Uterus (tissue), 4 donors: ENCODE data around the gene C14orf132. TPM values are rescaled to one million over a fixed set of nuclear protein-coding genes. Genes with fewer than 3 reads are reported as not detected.

Experiments used
- DNase-seq, 2 donors: peaks; one replicate each; pipeline ENCODE4 v3.0.0-alpha.2; 2019 to 2020
- H3K27ac ChIP-seq, 2 donors: fragments of 200-600 bp; sonication (generic); 1 replicate in 1 of 2; 2 replicates in 1 of 2; pipeline ENCODE4 v1.5.1; 2016 to 2018
- H3K27me3 ChIP-seq, 2 donors: fragments of 200-600 bp; sonication (generic); one replicate each; pipeline ENCODE4 v1.5.1; 2018 to 2019; ENCODE audit warnings: control low read depth in 1 of 2
- H3K36me3 ChIP-seq, 2 donors: fragments of 200-600 bp; sonication (generic); one replicate each; pipeline ENCODE4 v1.5.1; 2019; ENCODE audit warnings: control low read depth in 1 of 2
- H3K4me1 ChIP-seq, 2 donors: fragments of 200-600 bp; sonication (generic); one replicate each; pipeline ENCODE4 v1.5.1; 2018 to 2019; ENCODE audit warnings: control low read depth in 1 of 2
- H3K4me3 ChIP-seq, 2 donors: fragments of 200-600 bp; sonication (generic); 1 replicate in 1 of 2; 2 replicates in 1 of 2; pipeline ENCODE4 v1.5.1; 2018 to 2019; ENCODE audit warnings: mild to moderate bottlenecking in 1 of 2
- H3K9me3 ChIP-seq, 2 donors: fragments of 200-600 bp; sonication (generic); one replicate each; pipeline ENCODE4 v1.5.1; 2019; ENCODE audit warnings: control low read depth in 1 of 2
- CTCF ChIP-seq, 4 experiments: fragments of 200-600 bp in 2 of 4; fragments of 450-650 bp in 2 of 4; sonication (generic) in 2 of 4; IDR thresholded peaks; one replicate each; pipeline ENCODE4 v1.5.1; 2016 to 2019; ENCODE audit warnings: antibody characterized with exemption in 4 of 4, mild to moderate bottlenecking in 2 of 4, moderate library complexity in 1 of 4
- POLR2A ChIP-seq, 2 donors: fragments of 450-650 bp; IDR thresholded peaks; one replicate each; pipeline ENCODE4 v1.6.1; 2016; ENCODE audit warnings: antibody characterized with exemption in 2 of 2, mild to moderate bottlenecking in 1 of 2, moderate library complexity in 1 of 2
- intact Hi-C: fragments of 100-400 bp; cut with DNase I; formaldehyde crosslinking; loops from one replicate; pipeline ENCODE4 v1.15.1; 2023; ENCODE audit warnings: low total_unique reads
- total RNA-seq, 4 donors: library from RNA; depleted of rRNA in 3 of 4; stranded (reverse); fragments of >200 nt in 3 of 4; gene quantifications; one replicate each; pipeline versions ENCODE4 v1.1.0 to v1.2.4, GENCODE V29; 2014 to 2023
- donor health status: DM: yes; HTN: yes; CAD: no.

C14orf132 gene
- total RNA-seq, 4 donors from 2014 or later = 10.5 to 60.1 (median 16.0) TPM

- no peak for DNase-seq
- Histone ChIP-seq H3K27ac (peak overlapping the region; percentile 91), H3K27me3 (no peaks in the 10 kb centered on the region), H3K4me3 (no peak overlapping the region), H3K4me1 (peaks cover 0 to 28% of the 10 kb centered on the region in 2 donors), H3K9me3 (no peaks in the 10 kb centered on the region), H3K36me3 (no peaks in the 10 kb centered on the region)
- TF ChIP-seq POLR2A (IDR thresholded peaks at IDR 0.05) (no peak), CTCF (IDR thresholded peaks at IDR 0.05) (no peak)
- intact Hi-C loops = no loop called here
Observed at GRCh38 chr14:96053248-96053599, 14.1 kb downstream of the C14orf132 start.

- TF ChIP-seq POLR2A (IDR thresholded peaks at IDR 0.05) (peak in 1 of 2 donors; percentile 23), CTCF (IDR thresholded peaks at IDR 0.05) (no peak)
- Histone ChIP-seq H3K36me3 (no peaks in the 10 kb centered on the region), H3K4me1 (peaks cover 0 to 28% of the 10 kb centered on the region in 2 donors), H3K27me3 (no peaks in the 10 kb centered on the region), H3K9me3 (no peaks in the 10 kb centered on the region), H3K4me3 (no peak overlapping the region), H3K27ac (peak overlapping the region; percentile 91)
- intact Hi-C loops = no loop called here
- DNase-seq = peak; percentile 78 to 93
Observed at GRCh38 chr14:96053600-96054381, 14.6 kb downstream of the C14orf132 start.

- no peak for TF ChIP-seq CTCF (IDR thresholded peaks at IDR 0.05)
- TF ChIP-seq POLR2A (IDR thresholded peaks at IDR 0.05) = no peak
- H3K4me3 ChIP-seq = no peak overlapping the region
- peak overlapping the region; percentile 91 for H3K27ac ChIP-seq
- H3K27me3 ChIP-seq = no peaks in the 10 kb centered on the region
- H3K4me1 ChIP-seq = peaks cover 0 to 28% of the 10 kb centered on the region in 2 donors
- H3K36me3 ChIP-seq = no peaks in the 10 kb centered on the region
- DNase-seq = no peak
- intact Hi-C loops = no loop called here
- H3K9me3 ChIP-seq = no peaks in the 10 kb centered on the region
Observed at GRCh38 chr14:96054661-96055060, 15.5 kb downstream of the C14orf132 start.

GRCh38 chr14:96055065-96055752 is 16.0 kb downstream of the C14orf132 start:
- no peak overlapping the region for H3K4me3 ChIP-seq
- no peaks in the 10 kb centered on the region for H3K27me3 ChIP-seq
- TF ChIP-seq CTCF (IDR thresholded peaks at IDR 0.05) (no peak), POLR2A (IDR thresholded peaks at IDR 0.05) (no peak)
- H3K36me3 ChIP-seq = no peaks in the 10 kb centered on the region
- intact Hi-C loops = no loop called here
- DNase-seq = no peak
- H3K4me1 ChIP-seq = peaks cover 0 to 26% of the 10 kb centered on the region in 2 donors
- H3K9me3 ChIP-seq = no peaks in the 10 kb centered on the region
- H3K27ac ChIP-seq = peak overlapping the region; percentile 91
